HUES6 (cell line): ENCODE measurements around the gene ZNF334.

ENCODE experiments used
- H3K27ac ChIP-seq: 2 replicates; pipeline ENCODE4 v1.7.0; 2013; ENCODE audit warnings: low read depth, mild to moderate bottlenecking, low read length, inconsistent platforms
- H3K27me3 ChIP-seq: 2 replicates; pipeline ENCODE4 v1.6.1; 2013; ENCODE audit warnings: low read length; ENCODE audit not compliant: control insufficient read depth, insufficient read depth
- H3K36me3 ChIP-seq: 2 replicates; pipeline ENCODE4 v1.6.1; 2013; ENCODE audit warnings: low read length; ENCODE audit not compliant: control insufficient read depth, insufficient read depth
- H3K4me1 ChIP-seq: 2 replicates; pipeline ENCODE4 v1.6.1; 2013; ENCODE audit warnings: low read length; ENCODE audit not compliant: control insufficient read depth, insufficient read depth
- H3K4me3 ChIP-seq: 2 replicates; pipeline ENCODE4 v1.5.1; 2013; ENCODE audit warnings: low read depth, low read length
- H3K9ac ChIP-seq: one replicate; pipeline ENCODE4 v1.6.1; 2013; ENCODE audit warnings: mild to moderate bottlenecking, low read length
- H3K9me3 ChIP-seq: 2 replicates; pipeline ENCODE4 v1.6.1; 2013; ENCODE audit warnings: low read depth, low read length; ENCODE audit not compliant: control insufficient read depth, insufficient read depth

Gene ZNF334

GRCh38 chr20:46544576-46544975 lies 31.2 kb upstream of the ZNF334 start:
- Histone ChIP-seq H3K4me1 (peaks cover under 1% of the 10 kb centered on the region; the same call in 1 of the 2 replicates), H3K9me3 (no peaks in the 10 kb centered on the region), H3K27ac (no peak overlapping the region), H3K9ac (no peak overlapping the region), H3K27me3 (no peaks in the 10 kb centered on the region), H3K36me3 (no peaks in the 10 kb centered on the region), H3K4me3 (no peak overlapping the region)

DNA sequence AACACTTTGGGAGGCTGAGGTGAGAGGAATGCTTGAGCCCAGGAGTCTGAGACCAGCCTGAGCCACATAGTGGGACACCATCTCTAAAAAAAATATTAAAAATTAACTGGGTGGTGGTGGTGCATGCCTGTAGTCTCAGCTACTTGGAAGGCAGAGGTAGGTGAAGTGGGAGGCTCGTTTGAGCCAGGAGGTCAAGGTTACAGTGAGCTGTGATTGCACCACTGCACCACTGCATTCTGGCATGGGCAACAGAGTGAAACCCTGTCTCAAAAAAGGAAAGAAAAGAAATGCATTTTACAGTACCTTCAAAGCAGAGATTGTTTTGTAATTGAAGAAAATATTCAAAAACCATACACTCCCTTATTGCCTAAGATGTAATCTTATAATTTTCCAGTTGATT lies 30.6 kb upstream of the ZNF334 start:
- H3K4me1 ChIP-seq, result peaks cover 4% of the 10 kb centered on the region; the same call in 1 of the 2 replicates

DNA sequence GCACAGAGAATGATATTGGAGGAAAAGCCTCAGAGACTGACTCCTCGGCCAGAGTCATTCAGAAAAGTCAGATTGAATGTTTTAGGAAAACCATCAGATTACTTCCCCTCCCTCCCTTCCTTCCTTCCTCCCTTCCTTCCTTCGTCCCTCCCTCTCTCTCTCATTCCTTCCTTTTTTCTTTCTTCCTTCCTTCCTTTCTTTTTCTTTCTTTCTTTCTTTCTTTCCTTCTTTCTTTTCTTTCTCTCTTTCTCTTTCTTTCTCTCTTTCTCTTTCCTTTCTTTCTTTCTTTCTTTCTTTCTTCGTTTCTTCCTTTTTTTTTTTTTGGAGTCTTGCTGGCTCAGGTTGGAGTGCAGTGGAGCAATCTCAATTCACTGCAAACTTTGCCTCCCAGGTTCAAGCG lies 29.7 kb upstream of the ZNF334 start:
- Histone ChIP-seq H3K9ac (no peak overlapping the region), H3K4me3 (no peak overlapping the region), H3K9me3 (no peaks in the 10 kb centered on the region), H3K27ac (no peak overlapping the region), H3K36me3 (no peaks in the 10 kb centered on the region), H3K27me3 (no peaks in the 10 kb centered on the region), H3K4me1 (peaks cover 4% of the 10 kb centered on the region; the same call in 1 of the 2 replicates)

More for the DNA sequence above, 30.6 kb upstream of the ZNF334 start:
- H3K36me3 ChIP-seq, result no peaks in the 10 kb centered on the region
- H3K9me3 ChIP-seq, result no peaks in the 10 kb centered on the region
- no peak overlapping the region for H3K4me3 ChIP-seq
- H3K9ac ChIP-seq, result no peak overlapping the region
- H3K27me3 ChIP-seq, result no peaks in the 10 kb centered on the region
- H3K27ac ChIP-seq, result no peak overlapping the region

DNA sequence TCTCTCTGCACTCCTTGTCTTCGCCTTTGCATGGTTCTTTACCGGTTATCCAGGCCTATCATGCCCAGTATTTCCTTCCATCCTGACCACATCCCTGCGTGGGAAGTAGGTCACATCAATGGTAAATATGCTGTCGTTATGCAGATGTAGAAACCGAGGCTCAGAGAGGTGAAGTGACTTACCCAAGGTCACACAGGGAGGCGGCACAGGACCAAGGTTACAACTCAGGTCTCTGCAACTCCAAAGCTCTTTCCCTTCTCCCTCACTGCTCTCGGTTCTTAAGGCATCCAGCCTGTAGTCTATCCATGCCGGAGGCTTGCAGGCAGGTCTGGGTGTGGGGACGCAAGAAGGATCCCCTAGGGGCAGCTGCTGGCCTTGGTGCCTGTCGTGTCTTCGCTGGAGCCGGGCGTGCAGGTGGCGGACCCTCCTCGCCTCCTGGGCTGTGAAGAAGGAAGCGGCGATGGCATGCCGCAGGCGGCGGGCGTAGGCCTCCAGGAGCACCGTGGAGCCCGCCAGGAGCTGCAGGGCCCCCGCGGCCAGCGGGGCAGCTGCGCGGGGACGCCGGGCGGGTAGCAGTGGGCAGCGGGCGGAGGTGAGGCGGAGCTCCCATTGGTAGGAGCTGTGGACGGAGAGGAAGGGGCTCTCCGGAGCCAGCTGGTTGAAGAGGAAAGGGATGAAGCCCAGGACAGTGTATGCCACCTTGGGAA lies 28.0 kb upstream of the ZNF334 start:
- Histone ChIP-seq H3K27ac (no peak overlapping the region), H3K4me1 (peaks cover 4% of the 10 kb centered on the region; the same call in 1 of the 2 replicates), H3K9ac (no peak overlapping the region), H3K9me3 (no peaks in the 10 kb centered on the region), H3K36me3 (no peaks in the 10 kb centered on the region), H3K27me3 (no peaks in the 10 kb centered on the region), H3K4me3 (no peak overlapping the region)

DNA sequence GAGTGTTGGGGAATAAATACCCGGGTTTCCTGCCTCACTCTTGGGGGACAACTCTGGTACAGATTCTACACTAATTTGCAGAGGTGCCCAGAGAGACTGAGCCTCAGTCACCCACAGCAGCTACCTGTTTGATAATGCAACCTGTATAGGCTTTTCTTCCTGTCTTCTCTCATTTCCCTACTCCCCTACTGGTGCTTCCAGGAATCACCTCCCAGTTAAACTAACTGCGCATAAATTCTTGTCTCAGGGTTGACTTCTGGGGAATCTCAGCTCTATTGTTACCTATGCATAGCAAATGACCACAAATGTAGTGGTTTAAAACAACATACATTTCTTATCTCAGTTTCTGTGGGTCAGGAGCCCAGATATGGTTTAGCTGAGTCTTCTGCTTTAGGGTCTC lies 25.8 kb upstream of the ZNF334 start:
- Histone ChIP-seq H3K9me3 (no peaks in the 10 kb centered on the region), H3K36me3 (no peaks in the 10 kb centered on the region), H3K27me3 (no peaks in the 10 kb centered on the region), H3K4me1 (peaks cover 4% of the 10 kb centered on the region; the same call in 1 of the 2 replicates), H3K4me3 (no peak overlapping the region), H3K27ac (no peak overlapping the region), H3K9ac (no peak overlapping the region)

DNA sequence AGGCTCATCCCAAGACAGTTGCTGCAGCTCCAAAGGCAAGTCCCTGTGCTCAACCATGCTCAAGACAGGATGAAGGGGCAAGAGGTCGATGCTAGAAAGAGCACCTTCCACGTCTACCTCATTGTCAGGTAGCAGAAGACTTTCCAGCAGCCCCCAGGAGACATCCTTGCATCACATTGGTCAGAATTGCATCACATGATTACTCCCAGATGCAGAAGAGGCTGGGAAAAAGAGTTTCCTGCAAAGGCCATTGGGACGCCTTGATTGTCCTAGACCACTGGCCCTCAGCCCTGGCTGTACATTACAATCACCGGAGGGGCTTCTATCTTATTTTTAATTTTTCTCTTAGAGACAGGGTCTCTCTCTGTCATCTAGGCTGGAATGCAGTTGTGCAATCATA lies 17.3 kb upstream of the ZNF334 start:
- H3K27me3 ChIP-seq, result peaks cover 20% of the 10 kb centered on the region
- no peak overlapping the region for H3K9ac ChIP-seq
- H3K9me3 ChIP-seq, result no peaks in the 10 kb centered on the region
- H3K4me1 ChIP-seq, result no peaks in the 10 kb centered on the region
- no peak overlapping the region for H3K27ac ChIP-seq
- no peak overlapping the region for H3K4me3 ChIP-seq
- H3K36me3 ChIP-seq, result no peaks in the 10 kb centered on the region

DNA sequence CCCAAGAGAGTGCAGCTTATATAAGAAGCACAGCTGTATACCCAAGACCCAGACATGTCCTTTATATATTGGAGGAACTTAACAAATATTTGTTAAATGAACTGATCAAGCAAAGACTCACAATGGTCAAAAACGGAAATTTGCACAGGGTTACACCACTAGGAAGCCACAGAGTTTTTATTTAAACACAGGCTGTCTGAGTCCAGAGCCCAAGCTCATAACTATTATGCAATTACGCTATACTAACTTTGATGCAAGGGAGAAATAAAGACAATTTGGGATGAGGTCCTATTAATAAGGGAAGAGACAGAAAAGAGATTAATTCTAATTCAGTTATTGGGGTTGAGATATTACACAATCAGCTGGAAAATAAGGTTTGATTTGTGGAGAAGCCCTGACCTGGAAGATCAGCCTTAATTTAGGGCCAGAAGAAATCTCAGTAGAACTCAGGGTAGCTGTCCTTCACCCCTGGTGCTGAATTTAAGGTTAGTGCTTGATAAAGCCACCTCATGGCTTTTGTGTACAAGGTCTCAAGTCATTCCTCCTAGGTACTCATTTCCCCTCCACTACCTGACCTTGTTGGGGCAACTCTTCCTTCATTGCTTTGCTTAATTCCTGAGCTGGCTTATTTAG lies 10.5 kb upstream of the ZNF334 start:
- Histone ChIP-seq H3K9me3 (no peaks in the 10 kb centered on the region), H3K4me1 (no peaks in the 10 kb centered on the region), H3K27ac (no peak overlapping the region), H3K4me3 (no peak overlapping the region), H3K27me3 (peaks cover 19% of the 10 kb centered on the region), H3K36me3 (no peaks in the 10 kb centered on the region), H3K9ac (no peak overlapping the region)

DNA sequence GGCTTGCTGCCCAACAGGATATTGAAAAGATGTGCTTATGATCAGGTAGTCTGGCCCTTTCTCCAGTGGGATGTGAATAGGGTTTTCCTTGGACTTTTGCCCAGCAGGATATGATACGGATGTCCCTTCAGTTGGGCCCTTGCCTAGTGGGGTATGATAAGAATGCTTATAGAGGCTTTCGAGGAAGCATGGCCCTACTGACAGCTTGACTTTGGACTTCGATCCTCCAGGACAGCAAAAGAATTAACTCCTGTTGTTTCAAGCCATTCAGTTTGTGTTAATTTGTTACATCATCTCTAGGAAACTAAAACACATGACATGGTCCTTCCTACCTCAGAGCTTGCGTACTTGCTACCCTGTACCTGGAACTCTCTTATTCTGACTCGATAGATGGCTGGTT lies 9.7 kb upstream of the ZNF334 start:
- H3K27me3 ChIP-seq, result peaks cover 13% of the 10 kb centered on the region
- no peak overlapping the region for H3K27ac ChIP-seq
- H3K4me1 ChIP-seq, result no peaks in the 10 kb centered on the region
- no peaks in the 10 kb centered on the region for H3K36me3 ChIP-seq
- no peak overlapping the region for H3K4me3 ChIP-seq
- H3K9ac ChIP-seq, result no peak overlapping the region
- no peaks in the 10 kb centered on the region for H3K9me3 ChIP-seq

GRCh38 chr20:46520976-46521579 lies 7.7 kb upstream of the ZNF334 start:
- H3K27ac ChIP-seq, result no peak overlapping the region
- no peaks in the 10 kb centered on the region for H3K4me1 ChIP-seq
- peaks cover 11% of the 10 kb centered on the region; the same call in 1 of the 2 replicates for H3K27me3 ChIP-seq
- H3K9ac ChIP-seq, result no peak overlapping the region
- peaks cover 3% of the 10 kb centered on the region; the same call in 1 of the 2 replicates for H3K9me3 ChIP-seq
- H3K36me3 ChIP-seq, result no peaks in the 10 kb centered on the region
- H3K4me3 ChIP-seq, result no peak overlapping the region

GRCh38 chr20:46520540-46520939 lies 7.2 kb upstream of the ZNF334 start:
- no peak overlapping the region for H3K9ac ChIP-seq
- H3K4me1 ChIP-seq, result no peaks in the 10 kb centered on the region
- H3K9me3 ChIP-seq, result peaks cover 3% of the 10 kb centered on the region; the same call in 1 of the 2 replicates
- H3K27ac ChIP-seq, result no peak overlapping the region
- H3K4me3 ChIP-seq, result no peak overlapping the region
- H3K36me3 ChIP-seq, result no peaks in the 10 kb centered on the region
- H3K27me3 ChIP-seq, result peaks cover 11% of the 10 kb centered on the region; the same call in 1 of the 2 replicates

- H3K4me1 ChIP-seq, result no peaks in the 10 kb centered on the region
- no peaks in the 10 kb centered on the region for H3K36me3 ChIP-seq
- H3K9me3 ChIP-seq, result peaks cover 3% of the 10 kb centered on the region; the same call in 1 of the 2 replicates
- H3K27ac ChIP-seq, result no peak overlapping the region
- H3K27me3 ChIP-seq, result peaks cover 14% of the 10 kb centered on the region; the same call in 1 of the 2 replicates
- no peak overlapping the region for H3K4me3 ChIP-seq
- no peak overlapping the region for H3K9ac ChIP-seq
Observed at GRCh38 chr20:46519471-46520068, 6.2 kb upstream of the ZNF334 start.
